ENCODE measurements around the gene BCL2. TPM values are rescaled to one million over a fixed set of nuclear protein-coding genes. Genes with fewer than 3 reads are reported as not detected.

The BCL2 gene
- polyA plus RNA-seq, 1 of the 3 experiments (the other 2 are of a cell fraction) = 1.5 TPM

GRCh38 chr18:63344263-63344662 is 24.7 kb upstream of the BCL2 start (continued):
- TF ChIP-seq CHD2 (IDR thresholded peaks at IDR 0.05; ENCODE audit: low read length, partially characterized antibody) = no peak
- TF ChIP-seq TEAD4 (IDR thresholded peaks at IDR 0.05; ENCODE audit: borderline replicate concordance, insufficient read depth) = no peak
- no peak for TF ChIP-seq IRF3 (IDR thresholded peaks at IDR 0.05; ENCODE audit: low read depth, low read length)
- TF ChIP-seq POLR2AphosphoS5 (IDR thresholded peaks at IDR 0.05; ENCODE audit: low read depth, low read length) = no peak
- no peak for TF ChIP-seq NRF1 (IDR thresholded peaks at IDR 0.05; ENCODE audit: low read depth, low read length)

- peak; percentile 53 for TF ChIP-seq RAD21 (IDR thresholded peaks at IDR 0.05; ENCODE audit: low read length)
- TF ChIP-seq, protein P1, sequence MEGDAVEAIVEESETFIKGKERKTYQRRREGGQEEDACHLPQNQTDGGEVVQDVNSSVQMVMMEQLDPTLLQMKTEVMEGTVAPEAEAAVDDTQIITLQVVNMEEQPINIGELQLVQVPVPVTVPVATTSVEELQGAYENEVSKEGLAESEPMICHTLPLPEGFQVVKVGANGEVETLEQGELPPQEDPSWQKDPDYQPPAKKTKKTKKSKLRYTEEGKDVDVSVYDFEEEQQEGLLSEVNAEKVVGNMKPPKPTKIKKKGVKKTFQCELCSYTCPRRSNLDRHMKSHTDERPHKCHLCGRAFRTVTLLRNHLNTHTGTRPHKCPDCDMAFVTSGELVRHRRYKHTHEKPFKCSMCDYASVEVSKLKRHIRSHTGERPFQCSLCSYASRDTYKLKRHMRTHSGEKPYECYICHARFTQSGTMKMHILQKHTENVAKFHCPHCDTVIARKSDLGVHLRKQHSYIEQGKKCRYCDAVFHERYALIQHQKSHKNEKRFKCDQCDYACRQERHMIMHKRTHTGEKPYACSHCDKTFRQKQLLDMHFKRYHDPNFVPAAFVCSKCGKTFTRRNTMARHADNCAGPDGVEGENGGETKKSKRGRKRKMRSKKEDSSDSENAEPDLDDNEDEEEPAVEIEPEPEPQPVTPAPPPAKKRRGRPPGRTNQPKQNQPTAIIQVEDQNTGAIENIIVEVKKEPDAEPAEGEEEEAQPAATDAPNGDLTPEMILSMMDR (IDR thresholded peaks at IDR 0.05) = peak; percentile 48
- TF ChIP-seq YY1 (IDR thresholded peaks at IDR 0.05; ENCODE audit: low read depth) = no peak
- TF ChIP-seq SMC3 (IDR thresholded peaks at IDR 0.05; ENCODE audit: low read depth, low read length) = peak; percentile 43; the same call in 1 of the 2 replicates
- no peak for TF ChIP-seq EP300 (IDR thresholded peaks at IDR 0.05; ENCODE audit: borderline replicate concordance in 1 of 2, low read depth in 1 of 2, low read length in 1 of 2)
- TF ChIP-seq EZH2phosphoT487 (IDR thresholded peaks at IDR 0.05; ENCODE audit: borderline replicate concordance, low read depth) = no peak
- H4K20me1 ChIP-seq (ENCODE audit: insufficient read depth) = no peaks in the 10 kb centered on the region
- peaks cover 16% of the 10 kb centered on the region for H3F3A ChIP-seq (replicated peaks; ENCODE audit: insufficient read depth)
- H3K9me2 ChIP-seq = no peaks in the 10 kb centered on the region
- peak; percentile 49 for DNase-seq
- ChIA-PET CTCF (interaction anchor here (0.6 to 4.4 kb wide), 9 partner anchors 8 to 326 kb away, joined by 3 to 34 read pairs (median 4); no protein-coding TSS in a partner anchor), POLR2A (no interaction called here)
- no peak overlapping the region for H3K27ac ChIP-seq (ENCODE audit: low read depth in 2 of 2, low read length in 1 of 2)
- WGBS (ENCODE audit: low lambda C conversion rate) = 61% methylated on average over 5 of the region's 5 CpGs
- H3K27me3 ChIP-seq (ENCODE audit: insufficient read depth) = no peaks in the 10 kb centered on the region
- no peak overlapping the region for H3K4me2 ChIP-seq
- no peaks in the 10 kb centered on the region for H3K9me3 ChIP-seq
- no peak overlapping the region for H2AFZ ChIP-seq (ENCODE audit: low read depth)
- H3K36me3 ChIP-seq (replicated peaks in 1 of 2; ENCODE audit: control insufficient read depth in 1 of 2, insufficient read depth in 2 of 2, low read length in 1 of 2) = peaks cover 44 to 64% of the 10 kb centered on the region in 2 experiments
- no peak overlapping the region for H3K9ac ChIP-seq
- no peaks in the 10 kb centered on the region for H3K79me2 ChIP-seq (ENCODE audit: insufficient read depth)
- no peak overlapping the region; a peak in 1 of 4 replicates for H3K4me3 ChIP-seq (ENCODE audit: low read depth in 2 of 2, low read length in 1 of 2)
- H3K4me1 ChIP-seq (ENCODE audit: control insufficient read depth in 1 of 2, insufficient read depth in 2 of 2, low read depth in 1 of 2, low read length in 1 of 2) = peaks cover 0 to 7% of the 10 kb centered on the region in 2 experiments; a peak in 1 of 4 replicates
These were observed 22.6 kb upstream of the BCL2 start for GRCh38 chr18:63342206-63342605.

DNA sequence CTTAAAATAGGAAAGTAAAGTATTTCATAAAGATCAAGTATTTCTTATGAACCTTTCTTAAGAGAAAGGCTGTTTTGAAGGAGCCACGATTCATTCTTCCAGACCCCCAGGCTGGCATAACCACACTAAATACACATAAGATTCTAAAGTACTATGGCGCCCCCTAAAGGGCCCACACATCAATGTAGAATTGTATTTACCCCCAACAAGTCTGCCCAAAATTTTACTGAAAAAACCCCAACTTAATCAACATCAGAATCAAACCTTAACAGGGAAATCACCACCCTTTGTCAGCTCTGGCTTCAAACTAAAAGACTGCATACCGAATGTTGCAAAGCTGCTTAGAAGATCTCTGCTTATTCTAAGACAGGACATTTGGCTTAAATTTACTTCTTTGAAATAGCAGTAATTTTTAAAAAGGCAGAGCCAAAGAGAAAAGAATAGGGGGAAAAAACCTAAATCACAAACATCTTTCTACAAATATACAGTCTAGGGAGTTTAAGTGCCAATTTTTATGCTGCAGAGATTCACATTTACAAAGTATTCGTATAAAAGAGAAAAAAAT is 20.4 kb upstream of the BCL2 start:
- DNase-seq = peak; percentile 49
- 24% methylated on average over 4 of the region's 4 CpGs for WGBS (ENCODE audit: low lambda C conversion rate)

More for the DNA sequence above, 20.4 kb upstream of the BCL2 start:
- H3K36me3 ChIP-seq (replicated peaks in 1 of 2; ENCODE audit: control insufficient read depth in 1 of 2, insufficient read depth in 2 of 2, low read length in 1 of 2) = peaks cover 49 to 59% of the 10 kb centered on the region in 2 experiments
- peaks cover 25% of the 10 kb centered on the region for H3F3A ChIP-seq (replicated peaks; ENCODE audit: insufficient read depth)
- no peaks in the 10 kb centered on the region for H3K27me3 ChIP-seq (ENCODE audit: insufficient read depth)
- no peaks in the 10 kb centered on the region for H3K4me1 ChIP-seq (ENCODE audit: control insufficient read depth in 1 of 2, insufficient read depth in 2 of 2, low read depth in 1 of 2, low read length in 1 of 2)
- no peak overlapping the region for H3K4me2 ChIP-seq
- no peak overlapping the region for H3K27ac ChIP-seq (ENCODE audit: low read depth in 2 of 2, low read length in 1 of 2)
- ChIA-PET POLR2A (no interaction called here), CTCF (interaction anchor here (0.6 to 4.7 kb wide), 29 partner anchors 9 to 756 kb away, joined by 3 to 50 read pairs (median 4); partner anchors contain the start of gene VPS4B)
- H3K9me3 ChIP-seq = no peaks in the 10 kb centered on the region
- H2AFZ ChIP-seq (ENCODE audit: low read depth) = no peak overlapping the region
- no peak overlapping the region for H3K4me3 ChIP-seq (ENCODE audit: low read depth in 2 of 2, low read length in 1 of 2)
- H4K20me1 ChIP-seq (ENCODE audit: insufficient read depth) = no peaks in the 10 kb centered on the region
- H3K79me2 ChIP-seq (ENCODE audit: insufficient read depth) = no peaks in the 10 kb centered on the region
- H3K9ac ChIP-seq = no peak overlapping the region
- no peaks in the 10 kb centered on the region for H3K9me2 ChIP-seq
- TF ChIP-seq, protein P1 (IDR thresholded peaks at IDR 0.05) = peak; percentile 79
- TF ChIP-seq RAD21 (IDR thresholded peaks at IDR 0.05; ENCODE audit: low read length) (peak; percentile 67), RXRA (IDR thresholded peaks at IDR 0.05; ENCODE audit: borderline replicate concordance, low read depth) (no peak), ELF1 (IDR thresholded peaks at IDR 0.05) (no peak), YY1 (IDR thresholded peaks at IDR 0.05; ENCODE audit: low read depth) (no peak), SMC3 (IDR thresholded peaks at IDR 0.05; ENCODE audit: low read depth, low read length) (peak; percentile 28; the same call in 1 of the 2 replicates)

Data from SK-N-SH (cell line).